A673 (cell line): Measurements from ENCODE around the gene MIXL1.
"Not testable (repeated sequence)": the region's sequence is repeated elsewhere in the genome, so short reads cannot be mapped to it uniquely, and the experiment has no call there.

Experiments
- CTCF ChIP-seq: fragments of 300-800, 200-600 bp; sonication (generic); conservative IDR thresholded peaks from 2 replicates; pipeline ENCODE4 v1.5.1; 2017; ENCODE audit warnings: low read depth, mild to moderate bottlenecking, antibody characterized with exemption, low read length, moderate library complexity, mixed read lengths
- EZH2 ChIP-seq: fragments of 200-600 bp; sonication (generic); IDR thresholded peaks from 2 replicates; pipeline ENCODE4 v1.6.1; 2017; ENCODE audit warnings: borderline replicate concordance, low read depth, mild to moderate bottlenecking, mixed read lengths, antibody characterized with exemption, low read length; ENCODE audit not compliant: poor library complexity, severe bottlenecking

GRCh38 chr1:226252841-226253240 is 29.4 kb downstream of the MIXL1 start:
- not testable (repeated sequence) for TF ChIP-seq EZH2, CTCF
